ENCODE results near the gene LARP6. TPM values are rescaled to one million over a fixed set of nuclear protein-coding genes. Genes with fewer than 3 reads are reported as not detected.

LARP6 gene
- total and polyA plus RNA-seq, 2 donors (not counting 1 experiment from before 2014, with no cell fraction given) = not detected

DNA sequence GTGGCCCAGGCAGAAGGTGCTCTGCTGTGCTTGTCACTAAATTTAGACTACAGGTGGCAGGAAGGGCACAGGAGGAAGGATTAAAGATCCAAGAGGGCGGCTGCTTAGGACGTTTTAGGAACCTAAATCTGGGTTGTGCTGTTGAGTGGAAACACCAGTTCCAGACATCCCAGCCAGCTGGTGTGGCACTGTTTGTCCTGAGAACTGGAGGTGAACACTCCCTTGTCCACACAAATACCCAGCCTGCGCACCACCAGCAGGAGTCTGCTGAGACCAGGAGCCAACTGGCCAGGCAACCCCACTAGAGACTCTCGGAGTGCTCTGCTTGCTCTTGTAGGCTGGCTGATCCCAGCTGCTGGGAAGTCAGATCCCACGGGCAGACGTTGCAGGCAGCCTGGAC lies 60.3 kb downstream of the LARP6 start:
- no peak overlapping the region for H3K27ac ChIP-seq (ENCODE audit: low read length in 2 of 2)
- no peaks in the 10 kb centered on the region for H3K4me1 ChIP-seq (ENCODE audit: control insufficient read depth in 2 of 2, insufficient read depth in 2 of 2, low read length in 2 of 2)
- H4K20me1 ChIP-seq (ENCODE audit: control insufficient read depth, insufficient read depth, low read length, poor library complexity, severe bottlenecking) = no peaks in the 10 kb centered on the region
- POLR2A ChIA-PET = interaction anchor here (0.6 kb wide), 1 partner anchor 11 kb away, joined by 3 read pairs; no protein-coding TSS in a partner anchor
- no peak overlapping the region for H3K9ac ChIP-seq (ENCODE audit: low read length)
- peaks cover 0 to 11% (median 0%) of the 10 kb centered on the region in 4 experiments for H3K27me3 ChIP-seq (replicated peaks in 1 of 4; ENCODE audit: control extremely low read depth in 1 of 4, control insufficient read depth in 3 of 4, insufficient read depth in 4 of 4, low read length in 3 of 4)
- H3K9me3 ChIP-seq (ENCODE audit: control extremely low read depth in 1 of 3, control insufficient read depth in 2 of 3, insufficient read depth in 1 of 3, low read length in 2 of 3) = no peaks in the 10 kb centered on the region
- H3K27me3 Mint-ChIP-seq = peaks cover 13% of the 10 kb centered on the region
- no peak for DNase-seq
- H3K9me3 Mint-ChIP-seq (ENCODE audit: insufficient read depth) = no peaks in the 10 kb centered on the region
- WGBS (ENCODE audit: insufficient coverage) = 100% methylated on average over 1 of the region's 6 CpGs
- no peak overlapping the region for H3K4me2 ChIP-seq (replicated peaks; ENCODE audit: low read depth, low read length, poor library complexity, severe bottlenecking)
- no peaks in the 10 kb centered on the region for H3K79me2 ChIP-seq (ENCODE audit: control insufficient read depth, insufficient read depth, low read length)
- intact Hi-C loops (cut with micrococcal nuclease) = no loop called here
- TF ChIP-seq, protein P1, sequence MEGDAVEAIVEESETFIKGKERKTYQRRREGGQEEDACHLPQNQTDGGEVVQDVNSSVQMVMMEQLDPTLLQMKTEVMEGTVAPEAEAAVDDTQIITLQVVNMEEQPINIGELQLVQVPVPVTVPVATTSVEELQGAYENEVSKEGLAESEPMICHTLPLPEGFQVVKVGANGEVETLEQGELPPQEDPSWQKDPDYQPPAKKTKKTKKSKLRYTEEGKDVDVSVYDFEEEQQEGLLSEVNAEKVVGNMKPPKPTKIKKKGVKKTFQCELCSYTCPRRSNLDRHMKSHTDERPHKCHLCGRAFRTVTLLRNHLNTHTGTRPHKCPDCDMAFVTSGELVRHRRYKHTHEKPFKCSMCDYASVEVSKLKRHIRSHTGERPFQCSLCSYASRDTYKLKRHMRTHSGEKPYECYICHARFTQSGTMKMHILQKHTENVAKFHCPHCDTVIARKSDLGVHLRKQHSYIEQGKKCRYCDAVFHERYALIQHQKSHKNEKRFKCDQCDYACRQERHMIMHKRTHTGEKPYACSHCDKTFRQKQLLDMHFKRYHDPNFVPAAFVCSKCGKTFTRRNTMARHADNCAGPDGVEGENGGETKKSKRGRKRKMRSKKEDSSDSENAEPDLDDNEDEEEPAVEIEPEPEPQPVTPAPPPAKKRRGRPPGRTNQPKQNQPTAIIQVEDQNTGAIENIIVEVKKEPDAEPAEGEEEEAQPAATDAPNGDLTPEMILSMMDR (IDR thresholded peaks at IDR 0.05) = no peak
- TF ChIP-seq EZH2 (IDR thresholded peaks at IDR 0.05; ENCODE audit: borderline replicate concordance, insufficient read depth, low read depth, low read length, poor library complexity, severe bottlenecking) = no peak
- CTCF ChIA-PET = no interaction called here
- H3K4me1 Mint-ChIP-seq = no peaks in the 10 kb centered on the region
- H3K27ac Mint-ChIP-seq = no peak overlapping the region
- no peak overlapping the region for H2AFZ ChIP-seq (ENCODE audit: insufficient read depth, low read depth, low read length, poor library complexity, severe bottlenecking)
- no peaks in the 10 kb centered on the region for H3K36me3 ChIP-seq (replicated peaks in 1 of 2; ENCODE audit: control extremely low read depth in 1 of 2, control insufficient read depth in 1 of 2, extremely low read depth in 1 of 2, insufficient read depth in 2 of 2, low read length in 1 of 2)
- H3K4me3 ChIP-seq (ENCODE audit: control extremely low read depth in 1 of 5, extremely low read depth in 1 of 5, insufficient read depth in 1 of 5, low read depth in 2 of 5, low read length in 4 of 5) = no peak overlapping the region
- ATAC-seq (ENCODE audit: low read depth) = no peak
- H3K4me3 Mint-ChIP-seq = no peak overlapping the region

DNA sequence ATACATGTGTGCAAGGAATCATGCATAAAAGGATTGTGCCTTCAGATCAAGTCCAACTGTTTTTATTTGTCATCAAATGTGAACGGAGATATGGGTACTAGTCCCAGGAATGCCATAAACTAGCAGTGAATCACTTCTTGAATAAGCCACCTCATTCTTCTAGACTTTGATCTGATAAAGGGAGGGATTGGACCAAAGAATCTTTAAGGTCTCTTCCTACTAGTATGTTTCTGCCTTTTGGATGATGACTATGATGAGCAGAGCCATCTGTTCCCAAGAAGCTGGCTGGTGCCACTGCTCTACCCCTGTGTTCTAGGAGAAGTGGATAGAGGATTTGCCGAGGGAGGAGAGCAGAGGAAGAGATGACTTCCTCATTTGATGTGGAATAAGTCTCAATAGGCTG lies 61.8 kb downstream of the LARP6 start:
- no CpG with 5 or more reads among the region's 2 CpGs for WGBS (ENCODE audit: insufficient coverage)
- Mint-ChIP-seq H3K4me1 (no peaks in the 10 kb centered on the region), H3K9me3 (ENCODE audit: insufficient read depth) (no peaks in the 10 kb centered on the region), H3K4me3 (no peak overlapping the region), H3K27ac (no peak overlapping the region), H3K27me3 (peaks cover 17% of the 10 kb centered on the region)
- Histone ChIP-seq H4K20me1 (ENCODE audit: control insufficient read depth, insufficient read depth, low read length, poor library complexity, severe bottlenecking) (no peaks in the 10 kb centered on the region), H3K36me3 (replicated peaks in 1 of 2; ENCODE audit: control extremely low read depth in 1 of 2, control insufficient read depth in 1 of 2, extremely low read depth in 1 of 2, insufficient read depth in 2 of 2, low read length in 1 of 2) (no peaks in the 10 kb centered on the region), H3K27me3 (replicated peaks in 1 of 4; ENCODE audit: control extremely low read depth in 1 of 4, control insufficient read depth in 3 of 4, insufficient read depth in 4 of 4, low read length in 3 of 4) (peaks cover 0 to 11% (median 0%) of the 10 kb centered on the region in 4 experiments), H3K4me2 (replicated peaks; ENCODE audit: low read depth, low read length, poor library complexity, severe bottlenecking) (no peak overlapping the region), H3K79me2 (ENCODE audit: control insufficient read depth, insufficient read depth, low read length) (no peaks in the 10 kb centered on the region), H3K4me3 (ENCODE audit: control extremely low read depth in 1 of 5, extremely low read depth in 1 of 5, insufficient read depth in 1 of 5, low read depth in 2 of 5, low read length in 4 of 5) (no peak overlapping the region), H3K9me3 (ENCODE audit: control extremely low read depth in 1 of 3, control insufficient read depth in 2 of 3, insufficient read depth in 1 of 3, low read length in 2 of 3) (no peaks in the 10 kb centered on the region), H2AFZ (ENCODE audit: insufficient read depth, low read depth, low read length, poor library complexity, severe bottlenecking) (no peak overlapping the region), H3K9ac (ENCODE audit: low read length) (no peak overlapping the region), H3K4me1 (ENCODE audit: control insufficient read depth in 2 of 2, insufficient read depth in 2 of 2, low read length in 2 of 2) (no peaks in the 10 kb centered on the region), H3K27ac (ENCODE audit: low read length in 2 of 2) (no peak overlapping the region)
- TF ChIP-seq, protein P1 (IDR thresholded peaks at IDR 0.05) = no peak
- TF ChIP-seq EZH2 (IDR thresholded peaks at IDR 0.05; ENCODE audit: borderline replicate concordance, insufficient read depth, low read depth, low read length, poor library complexity, severe bottlenecking) = no peak
- intact Hi-C loops (cut with micrococcal nuclease) = no loop called here
- ChIA-PET CTCF (no interaction called here), POLR2A (no interaction called here)
- ATAC-seq (ENCODE audit: low read depth) (no peak), DNase-seq (no peak)
